Measurements from ENCODE around the gene TP73.

Gene TP73

GRCh38 chr1:3651930-3652547 lies at the start of gene TP73:
TP73 (plus strand) TSS chr1:3652516; CDS start chr1:3682366, 29,850 bp downstream.
- FAIRE-seq: no peak

- no peak for FAIRE-seq
These were observed 49.2 kb upstream of the TP73 start for GRCh38 chr1:3603156-3603555.

GRCh38 chr1:3603571-3604467 lies 48.5 kb upstream of the TP73 start:
- FAIRE-seq: no peak

- no peak for FAIRE-seq
These were observed 47.8 kb upstream of the TP73 start for GRCh38 chr1:3604468-3604974.

GRCh38 chr1:3604997-3605823 lies 47.1 kb upstream of the TP73 start:
- FAIRE-seq: no peak

- FAIRE-seq: no peak
These were observed 45.3 kb upstream of the TP73 start for GRCh38 chr1:3606779-3607702.

- FAIRE-seq: no peak
These were observed 44.6 kb upstream of the TP73 start for GRCh38 chr1:3607703-3608065.

- no peak for FAIRE-seq
These were observed 44.2 kb upstream of the TP73 start for GRCh38 chr1:3608154-3608553.

GRCh38 chr1:3609016-3609768 lies 43.1 kb upstream of the TP73 start:
- FAIRE-seq: no peak

- FAIRE-seq: no peak
These were observed 42.4 kb upstream of the TP73 start for GRCh38 chr1:3609769-3610526.

GRCh38 chr1:3610527-3611169 lies 41.7 kb upstream of the TP73 start:
- no peak for FAIRE-seq

GRCh38 chr1:3611170-3612019 lies 40.9 kb upstream of the TP73 start, which contains the start of gene MEGF6:
MEGF6 (minus strand) TSS chr1:3611508; CDS start chr1:3611268, 240 bp downstream.
- FAIRE-seq: no peak

- no peak for FAIRE-seq
These were observed 40.2 kb upstream of the TP73 start for GRCh38 chr1:3612123-3612522.

- no peak for FAIRE-seq
These were observed 37.3 kb upstream of the TP73 start for GRCh38 chr1:3614755-3615742.

- no peak for FAIRE-seq
These were observed 35.5 kb upstream of the TP73 start for GRCh38 chr1:3616861-3617260.

GRCh38 chr1:3617806-3618345 lies 34.4 kb upstream of the TP73 start:
- FAIRE-seq: no peak

GRCh38 chr1:3618531-3618880 lies 33.8 kb upstream of the TP73 start:
- no peak for FAIRE-seq
